HepG2 (cell line): ENCODE measurements around the gene CAMK2D. TPM values are rescaled to one million over a fixed set of nuclear protein-coding genes. Genes with fewer than 3 reads are reported as not detected.
A peak's percentile ranks its signal among the peaks of the same experiment; 100 is the strongest.

Source experiments
- ATAC-seq: fragments of 200-7000 bp; cut with Tn5 transposase; 3 replicates; pipeline ENCODE4 v1.9.1; 2020; ENCODE audit warnings: mild to moderate bottlenecking, moderate library complexity
- BruUV-seq: library from RNA; stranded (reverse); fragments of 400-500 nt; replicated peaks from 2 replicates; lab custom pipeline; 2021; lab: Mats Ljungman, UMichigan
- CTCF ChIA-PET: fragments of 300-600 bp; formaldehyde crosslinking; extraction: SDS; loops from one replicate; lab custom pipeline; 2021; ENCODE audit warnings: low total read pairs, inconsistent platforms, low intra/inter-chr PET ratio; lab: Yijun Ruan, JAX
- POLR2A ChIA-PET: fragments of 350-600 bp; sonication (Branson Sonifier 250); formaldehyde crosslinking; loops from one replicate; lab custom pipeline; 2020; ENCODE audit warnings: antibody characterized with exemption, inconsistent platforms; lab: Yijun Ruan, JAX
- DNase-seq: peaks from one replicate; pipeline ENCODE4 v3.0.0-alpha.2; 2015; ENCODE audit warnings: low spot score
- FAIRE-seq: peaks from 3 replicates; lab custom pipeline; 2011; peaks lifted over from hg19 to GRCh38; lab: Jason Lieb, UNC
- H2AFZ ChIP-seq: one replicate; pipeline ENCODE4 v1.6.1; 2011; ENCODE audit warnings: low read length, inconsistent platforms
- H3K27ac ChIP-seq: fragments of 300-600 bp; 3 replicates; pipeline ENCODE4 v1.8.0; 2011; ENCODE audit warnings: mixed run types, mild to moderate bottlenecking, mixed read lengths, low read length, inconsistent platforms; ENCODE audit not compliant: insufficient read depth; ENCODE audit errors: extremely low read length
- H3K27me3 ChIP-seq, 2 experiments: fragments of 200-600 bp in 1 of 2; 2 replicates in 1 of 2; 3 replicates in 1 of 2; pipeline versions ENCODE4 v1.6.0 to v1.8.0; 2011; ENCODE audit warnings: low read length in 2 of 2, mild to moderate bottlenecking in 2 of 2, moderate library complexity in 2 of 2, inconsistent platforms in 1 of 2; ENCODE audit not compliant: insufficient read depth in 2 of 2, control insufficient read depth in 1 of 2
- H3K36me3 ChIP-seq, 2 experiments: fragments of 200-600 bp in 1 of 2; replicated peaks in 1 of 2; 2 replicates in 1 of 2; 3 replicates in 1 of 2; pipeline versions ENCODE4 v1.5.1 to v1.8.0; 2011; ENCODE audit warnings: low read length in 2 of 2, inconsistent platforms in 1 of 2; ENCODE audit not compliant: insufficient read depth in 2 of 2, control insufficient read depth in 1 of 2
- H3K4me1 ChIP-seq: 2 replicates; pipeline ENCODE4 v1.5.1; 2012; ENCODE audit warnings: low read length, inconsistent platforms; ENCODE audit not compliant: insufficient read depth
- H3K4me2 ChIP-seq: 2 replicates; pipeline ENCODE4 v1.6.0; 2011; ENCODE audit warnings: low read depth, low read length, inconsistent platforms
- H3K4me3 ChIP-seq, 3 experiments: fragments of 200-600 bp in 1 of 3; sonication (generic), shearing (Covaris generic) in 1 of 3; replicated peaks in 1 of 3; 2 replicates each; pipeline ENCODE4 v1.5.1; 2011 to 2016; ENCODE audit warnings: low read length in 3 of 3, inconsistent platforms in 2 of 3, low read depth in 2 of 3, mild to moderate bottlenecking in 2 of 3, control low read depth in 1 of 3, mixed read lengths in 1 of 3; ENCODE audit not compliant: insufficient read depth in 1 of 3
- H3K79me2 ChIP-seq: one replicate; pipeline ENCODE4 v1.6.1; 2011; ENCODE audit warnings: low read length, inconsistent platforms; ENCODE audit not compliant: insufficient read depth
- H3K9ac ChIP-seq: 2 replicates; pipeline ENCODE4 v1.6.0; 2011; ENCODE audit warnings: mild to moderate bottlenecking, low read depth, low read length, inconsistent platforms; ENCODE audit not compliant: insufficient read depth
- H3K9me3 ChIP-seq: 2 replicates; pipeline ENCODE4 v1.5.1; 2012; ENCODE audit warnings: mild to moderate bottlenecking, low read length
- H4K20me1 ChIP-seq: 2 replicates; pipeline ENCODE4 v1.6.0; 2011; ENCODE audit warnings: inconsistent platforms, mild to moderate bottlenecking, low read length, moderate library complexity; ENCODE audit not compliant: insufficient read depth
- CBX5 ChIP-seq: sonication (generic); formaldehyde crosslinking; IDR thresholded peaks from 2 replicates; pipeline ENCODE4 v1.4.0; 2020; ENCODE audit warnings: missing genetic modification reagents, borderline replicate concordance
- NR2F1 ChIP-seq, 2 experiments: fragments of 450-650 bp in 1 of 2; formaldehyde crosslinking in 1 of 2; IDR thresholded peaks; 2 replicates each; pipeline versions ENCODE4 v1.5.0 to v1.6.1; 2016 to 2020; ENCODE audit warnings: mild to moderate bottlenecking in 1 of 2, missing compliant biosample characterization in 1 of 2, missing genetic modification reagents in 1 of 2, moderate library complexity in 1 of 2
- NR2F6 ChIP-seq, 2 experiments: IDR thresholded peaks; 2 replicates each; pipeline ENCODE4 v1.6.1; 2016; ENCODE audit warnings: antibody characterized with exemption in 1 of 2, mild to moderate bottlenecking in 1 of 2
- POGZ ChIP-seq: sonication (generic); formaldehyde crosslinking; IDR thresholded peaks from 2 replicates; pipeline ENCODE4 v1.4.0; 2020; ENCODE audit warnings: mild to moderate bottlenecking, missing genetic modification reagents
- ZNF354B ChIP-seq: sonication (generic); formaldehyde crosslinking; IDR thresholded peaks from 2 replicates; pipeline ENCODE4 v1.8.0; 2022; ENCODE audit warnings: mild to moderate bottlenecking, missing genetic modification reagents
- ZNF44 ChIP-seq: sonication (generic); formaldehyde crosslinking; IDR thresholded peaks from 2 replicates; pipeline ENCODE4 v1.5.1; 2020; ENCODE audit warnings: mild to moderate bottlenecking, missing genetic modification reagents
- WGBS: methylation state at CpG from one replicate; pipeline ENCODE4 v1.1.6; 2017; ENCODE audit warnings: low lambda C conversion rate; 5-methylcytosine and 5-hydroxymethylcytosine counted together
- in situ Hi-C: cut with HindIII; loops from 2 replicates; pipeline ENCODE4 v1.10.0; 2017; ENCODE audit warnings: low pct_unique_long_range_greater_than_20kb; ENCODE audit not compliant: extremely low pct_ligation_motif_present
- intact Hi-C: fragments of 100-400 bp; cut with micrococcal nuclease; formaldehyde crosslinking; loops from one replicate; pipeline ENCODE4 v1.10.0; 2022; ENCODE audit not compliant: unreplicated experiment
- polyA plus RNA-seq, 8 experiments: library from polyadenylated mRNA; depleted of rRNA in 3 of 8; stranded (reverse) in 7 of 8; unstranded in 1 of 8; fragments of >200 nt; fragmentation: Illumina TruSeq in 4 of 8; extraction: Trizol in 4 of 8; gene quantifications; 2 replicates each; pipeline versions ENCODE4 v1.2.1 to v1.2.3, GENCODE V29; 2011 to 2016; ENCODE audit warnings: low read depth in 4 of 8, missing spikeins in 1 of 8, mixed read lengths in 1 of 8; ENCODE audit not compliant: insufficient read depth in 1 of 8
- total RNA-seq, 5 experiments: library from RNA; depleted of rRNA; stranded (reverse); fragments of >200 nt; fragmentation: Illumina TruSeq; extraction: Trizol; gene quantifications; 2 replicates each; pipeline ENCODE4 v1.2.3, GENCODE V29; 2016; ENCODE audit warnings: low read depth in 1 of 5
- TF ChIP-seq, protein P1 (sequence below): sonication (generic); formaldehyde crosslinking; conservative IDR thresholded peaks from 2 replicates; pipeline ENCODE4 v1.4.0; 2020; ENCODE audit warnings: missing genetic modification reagents

CAMK2D gene
- total and polyA plus RNA-seq, 2 of the 13 experiments (the other 11 are each of a cell fraction or from before 2014, with no cell fraction given): 18.0 to 65.4 TPM

- H3K4me1 ChIP-seq: peaks cover 10% of the 10 kb centered on the region
- in situ Hi-C loops: no loop called here
- no peaks in the 10 kb centered on the region for H3K27me3 ChIP-seq
- H3K27ac ChIP-seq: no peak overlapping the region
- H3K79me2 ChIP-seq: peaks cover 2% of the 10 kb centered on the region
- H3K4me2 ChIP-seq: no peak overlapping the region
- CTCF ChIA-PET: no interaction called here
- POLR2A ChIA-PET: interaction anchor here (0.9 to 1.5 kb wide), 2 partner anchors 18 to 25 kb away, joined by 3 read pairs; no protein-coding TSS in a partner anchor
- ATAC-seq: peak; percentile 67
- no peak for FAIRE-seq
- no peaks in the 10 kb centered on the region for H4K20me1 ChIP-seq
- no peak overlapping the region for H2AFZ ChIP-seq
- no peaks in the 10 kb centered on the region for H3K36me3 ChIP-seq
- no peaks in the 10 kb centered on the region for H3K9me3 ChIP-seq
- BruUV-seq: no TSS peak
- intact Hi-C loops: loop anchor here (10.0 kb wide), 1 partner anchor 272 kb away; no protein-coding TSS in a partner anchor
- WGBS: 74% methylated on average over 8 of the region's 8 CpGs
- no peak overlapping the region for H3K4me3 ChIP-seq
- TF ChIP-seq ZNF44: no peak
- TF ChIP-seq ZNF354B (CRISPR knock-in tag): no peak
- TF ChIP-seq NR2F6 (IDR thresholded peaks at IDR 0.05): peak; percentile 22; the same call in 1 of the 2 replicates
- no peak for TF ChIP-seq NR2F6 (CRISPR knock-in tag; IDR thresholded peaks at IDR 0.05)
- TF ChIP-seq POGZ: 0 out of 2 replicates have a peak, but pooled peaks have one; percentile 28
- TF ChIP-seq, protein P1, sequence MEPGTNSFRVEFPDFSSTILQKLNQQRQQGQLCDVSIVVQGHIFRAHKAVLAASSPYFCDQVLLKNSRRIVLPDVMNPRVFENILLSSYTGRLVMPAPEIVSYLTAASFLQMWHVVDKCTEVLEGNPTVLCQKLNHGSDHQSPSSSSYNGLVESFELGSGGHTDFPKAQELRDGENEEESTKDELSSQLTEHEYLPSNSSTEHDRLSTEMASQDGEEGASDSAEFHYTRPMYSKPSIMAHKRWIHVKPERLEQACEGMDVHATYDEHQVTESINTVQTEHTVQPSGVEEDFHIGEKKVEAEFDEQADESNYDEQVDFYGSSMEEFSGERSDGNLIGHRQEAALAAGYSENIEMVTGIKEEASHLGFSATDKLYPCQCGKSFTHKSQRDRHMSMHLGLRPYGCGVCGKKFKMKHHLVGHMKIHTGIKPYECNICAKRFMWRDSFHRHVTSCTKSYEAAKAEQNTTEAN (CRISPR knock-in tag): no peak
- TF ChIP-seq NR2F1 (CRISPR knock-in tag; IDR thresholded peaks at IDR 0.05): 0 out of 4 replicates have a peak, but pooled peaks of 1 of the 2 experiments have one; percentile 16
- no peak for TF ChIP-seq CBX5 (CRISPR knock-in tag)
- H3K9ac ChIP-seq: no peak overlapping the region
- no peak for DNase-seq
Measured at GRCh38 chr4:113666386-113667114, 95.0 kb downstream of the CAMK2D start.
